Tibial nerve (tissue), 4 donors: ENCODE results near the gene TIPRL.

ENCODE experiments used
- EP300 ChIP-seq, 2 donors: sonication (generic); formaldehyde crosslinking; IDR thresholded peaks; one replicate each; pipeline ENCODE4 v1.6.1; 2017; ENCODE audit warnings: antibody characterized with exemption in 2 of 2, mild to moderate bottlenecking in 1 of 2
- POLR2A ChIP-seq, 2 donors: fragments of 450-650 bp; IDR thresholded peaks; one replicate each; pipeline ENCODE4 v1.6.1; 2017; ENCODE audit warnings: antibody characterized with exemption in 2 of 2, mild to moderate bottlenecking in 2 of 2, moderate library complexity in 2 of 2
- TF ChIP-seq, protein P1 (sequence below), 5 experiments: fragments of 200-600 bp in 3 of 5; fragments of 450-650 bp in 2 of 5; sonication (generic) in 3 of 5; IDR thresholded peaks; one replicate each; pipeline ENCODE4 v1.5.1; 2016 to 2019; ENCODE audit warnings: antibody characterized with exemption in 5 of 5, mild to moderate bottlenecking in 3 of 5, moderate library complexity in 2 of 5

DNA sequence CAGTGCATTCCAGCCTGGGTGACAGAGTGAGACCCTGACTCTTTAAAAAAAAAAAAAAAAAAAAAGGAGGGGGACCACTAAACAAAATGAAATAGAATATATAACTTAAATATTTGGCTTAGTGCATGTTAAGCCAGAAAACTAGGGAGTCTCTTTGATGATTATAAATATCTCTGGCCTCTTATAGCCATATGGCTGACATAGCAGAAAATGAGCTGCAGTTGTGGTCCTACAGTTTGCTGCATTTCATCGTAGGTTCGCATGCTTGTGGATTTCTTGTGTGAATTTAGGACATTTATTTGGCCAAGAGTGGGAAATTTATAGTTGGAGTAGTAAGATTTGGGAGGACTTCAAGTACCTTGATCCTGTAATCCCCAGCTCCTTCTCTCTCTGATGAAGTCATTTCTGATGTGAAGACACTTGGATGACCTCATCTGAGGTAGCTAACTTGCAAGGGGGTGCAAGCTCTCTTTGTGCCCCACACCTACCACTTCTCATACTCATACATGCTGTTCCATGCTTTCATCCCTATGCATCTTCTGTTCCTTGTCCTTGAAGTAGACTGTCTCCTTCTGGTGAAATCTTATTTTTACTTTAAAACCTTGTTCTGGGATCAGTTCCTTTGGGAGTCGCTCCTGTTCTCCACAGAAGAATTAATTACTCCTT lies 6.4 kb upstream of the TIPRL start:
- no peak for TF ChIP-seq POLR2A (IDR thresholded peaks at IDR 0.05)
- TF ChIP-seq, protein P1, sequence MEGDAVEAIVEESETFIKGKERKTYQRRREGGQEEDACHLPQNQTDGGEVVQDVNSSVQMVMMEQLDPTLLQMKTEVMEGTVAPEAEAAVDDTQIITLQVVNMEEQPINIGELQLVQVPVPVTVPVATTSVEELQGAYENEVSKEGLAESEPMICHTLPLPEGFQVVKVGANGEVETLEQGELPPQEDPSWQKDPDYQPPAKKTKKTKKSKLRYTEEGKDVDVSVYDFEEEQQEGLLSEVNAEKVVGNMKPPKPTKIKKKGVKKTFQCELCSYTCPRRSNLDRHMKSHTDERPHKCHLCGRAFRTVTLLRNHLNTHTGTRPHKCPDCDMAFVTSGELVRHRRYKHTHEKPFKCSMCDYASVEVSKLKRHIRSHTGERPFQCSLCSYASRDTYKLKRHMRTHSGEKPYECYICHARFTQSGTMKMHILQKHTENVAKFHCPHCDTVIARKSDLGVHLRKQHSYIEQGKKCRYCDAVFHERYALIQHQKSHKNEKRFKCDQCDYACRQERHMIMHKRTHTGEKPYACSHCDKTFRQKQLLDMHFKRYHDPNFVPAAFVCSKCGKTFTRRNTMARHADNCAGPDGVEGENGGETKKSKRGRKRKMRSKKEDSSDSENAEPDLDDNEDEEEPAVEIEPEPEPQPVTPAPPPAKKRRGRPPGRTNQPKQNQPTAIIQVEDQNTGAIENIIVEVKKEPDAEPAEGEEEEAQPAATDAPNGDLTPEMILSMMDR (IDR thresholded peaks at IDR 0.05) = no peak
- no peak for TF ChIP-seq EP300 (IDR thresholded peaks at IDR 0.05)
